Left hindlimb (tissue), 1 donor: ENCODE data around the gene FUT3.
"Not testable (repeated sequence)": the region's sequence is repeated elsewhere in the genome, so short reads cannot be mapped to it uniquely, and the experiment has no call there.

Experiments used
- DNase-seq: peaks from one replicate; pipeline ENCODE4 v3.0.0-alpha.2; 2018

FUT3 gene

GRCh38 chr19:5881543-5882299, 30.5 kb upstream of the FUT3 start:
- DNase-seq: no peak

DNA sequence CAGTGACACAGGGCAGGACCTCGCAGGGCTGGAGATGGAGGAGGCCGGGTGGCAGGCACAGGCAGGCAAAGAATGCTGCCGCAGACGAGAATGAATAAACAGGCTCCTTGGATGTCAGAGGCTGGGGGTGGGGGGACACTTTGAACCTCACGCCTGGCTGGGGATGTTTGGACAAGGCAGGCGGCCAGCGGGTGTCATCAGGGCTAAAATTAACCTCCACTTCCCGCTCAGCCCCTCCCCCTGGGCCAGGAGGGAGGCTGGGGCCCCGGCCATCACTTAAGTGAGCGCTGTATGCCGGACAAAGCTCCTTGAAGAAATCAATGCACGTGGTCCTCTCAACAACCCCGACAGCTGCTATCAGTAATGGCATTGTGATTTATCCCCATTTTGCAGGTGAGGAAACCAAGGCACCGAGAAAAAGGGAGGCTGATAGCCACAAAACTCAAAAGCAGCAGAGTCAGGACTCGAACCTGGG, 29.4 kb upstream of the FUT3 start:
- DNase-seq: peak; percentile 82

DNA sequence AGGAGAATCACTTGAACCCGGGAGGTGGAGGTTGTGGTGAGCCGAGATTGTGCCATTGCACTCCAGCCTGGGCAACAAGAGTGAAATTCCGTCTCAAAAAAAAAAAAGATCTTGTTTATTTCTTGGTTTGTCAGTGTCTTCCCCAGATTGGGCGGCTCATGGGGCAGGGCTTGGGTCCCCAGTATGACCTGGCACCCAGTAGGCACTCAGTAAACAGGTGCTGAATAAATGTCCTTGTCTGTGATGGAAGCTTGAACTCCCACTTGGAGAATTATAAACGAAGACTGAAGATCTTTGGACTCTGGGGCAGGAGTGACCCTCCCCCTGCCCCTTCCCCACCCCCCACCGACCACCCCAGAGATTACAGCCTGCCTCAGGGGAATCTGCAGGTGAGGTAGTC, 28.9 kb upstream of the FUT3 start:
- DNase-seq: no peak

GRCh38 chr19:5877882-5878281, 26.6 kb upstream of the FUT3 start:
- no peak for DNase-seq

DNA sequence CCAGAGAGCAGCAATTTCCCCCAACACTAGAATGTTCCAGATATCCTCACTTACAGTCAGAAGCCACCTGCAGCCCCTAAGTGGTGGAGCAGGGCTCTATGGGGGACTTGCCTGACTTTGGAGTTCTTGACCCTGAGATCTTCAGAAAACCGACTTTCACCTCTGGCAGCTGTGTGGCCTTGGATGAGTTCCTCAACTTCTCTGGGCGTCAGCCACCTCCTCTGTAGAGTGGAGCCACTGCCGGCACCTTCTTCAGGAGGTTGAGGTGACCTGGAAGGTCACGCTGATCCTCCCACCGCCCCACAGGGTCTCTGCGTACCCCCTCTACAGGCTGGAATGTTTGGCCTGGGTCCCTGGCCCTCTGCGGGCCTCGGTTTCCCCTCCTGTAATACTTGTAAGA, 26.2 kb upstream of the FUT3 start:
- no peak for DNase-seq

GRCh38 chr19:5874496-5874895, 23.2 kb upstream of the FUT3 start:
- not testable (repeated sequence) for DNase-seq

DNA sequence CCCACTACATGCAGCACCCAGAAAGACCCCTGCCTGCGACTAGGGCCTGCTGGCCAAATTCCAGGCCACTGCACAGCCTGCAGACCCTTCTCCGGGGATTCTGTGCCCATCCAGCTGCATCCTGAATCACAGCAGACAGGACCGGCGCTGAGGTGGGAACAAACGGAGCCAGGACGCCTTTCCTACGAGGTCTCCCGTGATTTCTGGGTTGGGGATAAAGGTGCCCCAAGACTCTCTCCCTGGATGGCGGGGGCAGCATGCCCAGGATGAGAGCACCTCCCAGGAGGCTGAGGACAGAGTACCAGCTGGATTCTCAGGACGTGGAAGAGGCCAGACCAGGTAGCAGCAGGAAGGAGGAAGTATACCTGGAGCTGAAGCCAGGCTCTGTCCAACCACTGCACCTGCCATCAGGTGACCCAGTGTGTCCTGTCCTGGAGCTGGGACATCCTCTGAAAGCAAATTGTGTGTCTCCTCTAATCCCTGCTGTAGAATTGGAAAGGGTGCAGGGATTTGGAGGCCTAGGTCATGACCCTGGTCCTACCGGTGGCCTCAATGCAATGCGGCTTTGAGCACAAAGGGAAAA, 22.5 kb upstream of the FUT3 start:
- no peak for DNase-seq

DNA sequence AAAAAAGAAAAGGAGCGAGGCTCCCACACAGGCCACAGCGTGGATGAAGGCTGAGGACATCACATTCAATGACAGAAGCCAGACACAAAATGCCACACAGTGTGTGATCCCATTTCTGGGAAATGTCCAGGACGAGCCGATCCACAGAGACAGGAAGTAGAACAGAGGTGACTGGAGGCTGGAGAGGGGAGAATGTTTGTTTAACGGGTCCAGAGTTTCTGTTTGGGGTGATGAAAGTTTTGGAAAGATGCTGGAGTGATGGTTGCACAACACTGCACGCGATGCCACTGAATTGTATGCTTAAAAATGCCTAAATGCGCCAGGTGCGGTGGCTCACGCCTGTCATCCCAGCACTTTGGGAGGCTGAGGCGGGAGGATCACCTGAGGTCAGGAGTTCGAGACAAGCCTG, 19.7 kb upstream of the FUT3 start:
- DNase-seq: no peak

DNA sequence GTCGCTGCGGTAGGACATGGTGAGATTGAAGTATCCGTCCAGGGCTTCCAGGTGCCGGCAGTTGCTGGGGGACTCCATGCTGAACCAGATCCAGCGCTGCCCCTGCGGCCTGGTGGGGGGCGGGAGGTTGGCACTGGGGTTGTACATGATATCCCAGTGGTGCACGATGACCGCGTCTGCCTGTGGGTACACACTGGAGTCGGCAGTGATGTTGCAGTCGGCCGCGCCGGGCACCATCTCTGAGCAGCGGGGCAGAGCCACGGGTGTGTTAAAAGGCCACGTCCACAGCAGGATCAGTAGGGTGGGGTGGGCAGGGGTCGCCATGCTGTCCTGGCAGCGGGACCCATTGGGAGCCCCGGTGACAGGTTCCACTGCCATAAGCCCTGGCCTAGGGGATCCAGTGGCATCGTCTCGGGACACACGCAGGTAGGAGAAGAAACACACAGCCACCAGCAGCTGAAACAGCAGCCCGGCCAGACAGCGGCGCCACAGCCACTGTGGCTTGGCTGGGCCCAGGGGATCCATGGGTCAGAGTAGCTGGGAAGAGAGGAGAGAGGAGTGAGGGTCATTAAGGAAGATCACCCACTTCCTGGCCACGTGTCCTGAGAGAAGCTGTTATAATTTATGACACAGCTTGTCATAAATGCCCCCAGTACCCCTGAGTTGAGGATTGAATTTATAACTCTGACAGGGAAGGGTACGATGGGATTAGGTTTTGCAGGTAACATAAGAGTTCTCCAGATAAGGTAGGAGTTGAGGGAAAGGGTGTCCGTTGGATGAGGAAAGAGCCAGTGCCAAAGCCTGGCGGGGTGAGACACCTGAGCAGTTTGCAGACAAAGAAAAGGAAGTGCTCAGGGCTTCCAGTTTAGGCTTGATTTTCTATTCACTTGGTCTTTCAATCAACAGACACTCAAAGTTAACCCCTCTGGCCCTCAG, 16.2 kb upstream of the FUT3 start:
- DNase-seq: no peak

DNA sequence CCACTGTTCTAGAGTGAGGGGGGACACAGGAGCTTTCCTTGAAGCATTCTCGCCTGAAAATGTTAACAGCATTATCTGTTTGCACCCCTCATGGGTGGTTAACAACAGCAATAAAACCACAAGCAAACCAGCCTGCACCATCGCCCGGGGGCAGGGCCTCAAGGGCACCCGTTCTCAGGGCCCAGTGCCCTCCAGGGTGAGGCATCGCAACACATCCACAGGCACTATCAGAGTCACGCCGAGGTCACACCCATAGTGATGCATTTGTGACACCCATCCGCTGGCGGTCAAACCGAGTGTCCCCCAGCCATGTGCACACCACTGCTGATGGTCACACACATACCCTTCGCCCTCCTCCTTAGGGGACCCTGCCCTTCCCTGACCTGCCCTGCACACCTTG, 14.5 kb upstream of the FUT3 start:
- no peak for DNase-seq

GRCh38 chr19:5864725-5865486, 13.7 kb upstream of the FUT3 start:
- no peak for DNase-seq

DNA sequence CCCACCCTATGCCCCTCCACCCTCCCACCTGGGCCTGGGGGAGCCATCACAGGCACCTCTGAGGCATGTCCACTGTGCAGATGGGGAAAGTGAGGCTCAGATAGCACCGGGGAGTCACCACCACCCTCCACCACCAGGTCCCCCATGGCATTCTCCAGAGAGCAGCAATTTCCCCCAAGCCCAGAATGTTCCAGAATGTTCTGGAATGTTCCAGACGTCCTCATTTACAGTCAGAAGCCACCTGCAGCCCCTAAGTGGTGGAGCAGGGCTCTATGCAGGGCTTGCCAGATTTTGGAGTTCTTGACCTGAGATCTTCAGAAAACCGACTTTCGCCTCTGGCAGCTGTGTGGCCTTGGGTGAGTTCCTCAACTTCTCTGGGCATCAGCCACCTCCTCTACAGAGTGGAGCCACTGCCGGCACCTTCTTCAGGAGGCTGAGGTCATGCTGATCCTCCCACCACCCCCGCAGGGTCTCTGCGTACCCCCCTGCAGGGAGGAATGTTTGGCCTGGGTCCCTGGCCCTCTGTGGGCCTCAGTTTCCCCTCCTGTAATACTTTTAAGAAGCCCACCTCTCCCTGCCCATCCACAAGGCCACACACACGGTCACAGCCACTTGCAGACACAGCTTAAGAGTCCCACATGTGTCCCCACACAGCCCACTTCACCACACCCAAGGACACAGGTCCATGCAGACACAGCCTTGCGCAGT, 12.9 kb upstream of the FUT3 start:
- no peak for DNase-seq

DNA sequence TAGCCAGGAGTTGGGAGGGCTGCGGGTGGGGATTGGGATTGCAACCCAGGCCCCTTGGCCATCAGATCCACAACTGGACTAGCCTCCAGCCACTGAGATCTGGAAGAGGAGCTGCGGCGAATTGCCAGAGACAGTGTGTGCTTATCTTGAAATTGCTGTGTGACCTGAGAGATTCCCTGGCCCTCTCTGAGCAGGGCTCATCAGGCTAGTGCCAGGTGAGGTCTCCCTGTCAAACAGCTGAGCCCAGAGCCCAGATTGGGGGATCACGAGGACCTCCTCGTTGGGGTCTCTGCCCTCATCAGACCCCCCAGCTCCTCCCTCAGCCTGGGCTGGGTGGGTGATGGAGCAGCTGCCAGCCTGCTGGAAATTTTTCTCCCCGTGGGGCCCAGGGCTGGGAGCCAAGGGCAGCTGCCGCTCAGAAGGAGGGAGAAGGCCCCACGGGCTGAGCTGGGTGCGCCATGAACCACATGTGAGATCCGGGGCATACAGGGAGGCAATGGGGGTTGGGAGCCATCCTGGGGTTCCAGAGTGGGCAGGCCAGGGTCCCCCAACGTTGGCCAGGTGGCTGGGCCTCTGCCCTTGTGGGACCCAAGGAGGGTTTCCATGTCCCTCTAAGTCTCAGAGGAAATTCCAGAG, 11.9 kb upstream of the FUT3 start:
- DNase-seq: no peak

GRCh38 chr19:5857203-5858081, 6.2 kb upstream of the FUT3 start:
- DNase-seq: no peak

- DNase-seq: not testable (repeated sequence)
Observed at GRCh38 chr19:5855151-5855550, 3.9 kb upstream of the FUT3 start.

DNA sequence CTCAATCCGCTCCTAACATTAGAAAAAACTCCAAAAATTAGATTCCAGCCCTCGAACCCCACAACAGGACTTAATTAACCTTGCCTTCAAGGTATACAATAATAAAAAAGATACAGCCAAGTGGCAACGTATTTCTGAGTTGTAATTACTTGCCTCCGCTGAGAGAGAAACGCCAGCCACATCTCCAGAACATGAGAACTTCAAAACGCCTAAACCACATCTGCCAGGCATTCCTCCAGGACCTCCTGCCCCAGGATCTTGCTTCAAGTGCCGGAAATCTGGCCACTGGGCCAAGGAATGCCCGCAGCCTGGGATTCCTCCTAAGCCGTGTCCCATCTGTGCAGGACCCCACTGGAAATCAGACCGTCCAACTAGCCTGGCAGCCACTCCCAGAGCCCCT, 2.9 kb upstream of the FUT3 start:
- DNase-seq: not testable (repeated sequence)

- no peak for DNase-seq
Observed at GRCh38 chr19:5850743-5851293, 431 bp downstream of the FUT3 start.

DNA sequence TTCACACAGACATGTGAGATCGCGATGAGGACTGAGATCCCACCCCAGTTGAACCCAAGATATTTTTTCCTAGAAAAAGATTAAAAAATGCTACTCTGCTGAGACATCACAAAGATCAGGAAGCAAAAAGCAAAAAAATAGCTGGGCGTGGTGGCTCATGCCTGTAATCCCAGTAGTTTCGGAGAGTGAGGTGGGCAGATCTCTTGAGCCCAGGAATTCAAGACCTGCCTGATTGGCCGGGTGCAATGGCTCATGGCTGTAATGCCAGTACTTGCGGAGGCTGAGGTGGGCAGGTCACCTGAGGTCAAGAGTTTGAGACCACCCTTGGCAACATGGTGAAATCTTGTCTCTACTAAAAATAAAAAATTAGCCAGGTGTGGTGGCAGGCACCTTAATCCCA, 1.1 kb downstream of the FUT3 start:
- no peak for DNase-seq

DNA sequence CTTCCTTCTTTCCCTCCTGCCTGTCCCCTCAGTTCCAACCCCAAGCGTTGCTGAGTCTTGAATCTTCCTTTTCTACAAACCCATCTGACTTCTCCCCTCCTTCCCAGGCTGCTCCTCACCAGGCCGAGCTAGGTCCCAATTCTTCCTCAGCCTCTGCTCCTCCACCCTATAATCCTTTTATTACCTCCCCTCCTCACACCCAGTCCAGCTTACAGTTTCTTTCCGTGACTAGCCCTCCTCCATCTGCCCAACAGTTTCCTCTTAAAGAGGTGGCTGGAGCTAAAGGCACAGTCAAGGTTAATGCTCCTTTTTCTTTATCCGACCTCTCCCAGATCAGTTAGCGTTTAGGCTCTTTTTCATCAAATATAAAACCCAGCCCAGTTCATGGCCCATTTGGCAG, 2.6 kb downstream of the FUT3 start:
- DNase-seq: not testable (repeated sequence)

DNA sequence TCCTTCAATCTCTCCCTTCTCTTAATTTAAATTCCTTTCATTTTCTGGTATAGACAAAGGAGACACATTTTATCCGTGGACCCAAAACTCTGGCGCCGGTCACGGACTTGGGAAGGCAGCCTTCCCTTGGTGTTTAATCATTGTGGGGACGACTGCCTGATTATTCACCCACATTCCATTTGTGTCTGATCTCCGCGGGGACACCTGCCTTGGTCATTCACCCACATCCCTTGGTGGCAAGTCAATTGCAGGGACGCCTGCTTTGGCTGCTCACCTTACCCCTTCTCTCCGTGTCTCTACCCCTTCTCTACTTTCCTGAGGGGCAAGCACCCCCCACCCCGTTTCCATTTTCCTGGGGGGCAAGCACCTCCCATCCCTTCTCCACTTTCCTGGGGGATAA, 3.4 kb downstream of the FUT3 start:
- not testable (repeated sequence) for DNase-seq
